HepG2 (cell line): ENCODE data around the gene FAF2. TPM values are rescaled to one million over a fixed set of nuclear protein-coding genes. Genes with fewer than 3 reads are reported as not detected.

Source experiments
- ASH2L ChIP-seq: fragments of 300-600, 200-600 bp; sonication (generic); IDR thresholded peaks from 2 replicates; pipeline ENCODE4 v1.7.0; 2017; ENCODE audit warnings: low read depth, mild to moderate bottlenecking, moderate library complexity, mixed read lengths, low read length; ENCODE audit not compliant: insufficient read length
- CENPBD1 ChIP-seq: sonication (generic); formaldehyde crosslinking; IDR thresholded peaks from 2 replicates; pipeline ENCODE4 v1.8.0; 2022; ENCODE audit warnings: missing genetic modification reagents, low read depth, mild to moderate bottlenecking, borderline replicate concordance
- DDIT3 ChIP-seq: sonication (generic); formaldehyde crosslinking; IDR thresholded peaks from 2 replicates; pipeline ENCODE4 v1.4.0; 2020; ENCODE audit warnings: mild to moderate bottlenecking, missing genetic modification reagents
- NFIB ChIP-seq: sonication (generic); formaldehyde crosslinking; IDR thresholded peaks from 2 replicates; pipeline ENCODE4 v1.9.0; 2021; ENCODE audit warnings: missing genetic modification reagents, mild to moderate bottlenecking, borderline replicate concordance
- NR3C1 ChIP-seq: sonication (generic); formaldehyde crosslinking; IDR thresholded peaks from 2 replicates; pipeline ENCODE4 v1.4.0; 2020; ENCODE audit warnings: missing genetic modification reagents
- POLR2G ChIP-seq: fragments of 200-400 bp; formaldehyde crosslinking; IDR thresholded peaks from 2 replicates; pipeline ENCODE4 v1.6.1; 2018; ENCODE audit warnings: mild to moderate bottlenecking, low read depth, low read length, moderate library complexity
- PPARG ChIP-seq: conservative IDR thresholded peaks from 2 replicates; pipeline ENCODE4 v1.6.1; 2016; ENCODE audit warnings: missing biosample characterization, missing genetic modification reagents
- RELA ChIP-seq: sonication (generic); formaldehyde crosslinking; IDR thresholded peaks from 2 replicates; pipeline ENCODE4 v1.4.0; 2020; ENCODE audit warnings: missing genetic modification reagents
- SOX5 ChIP-seq: IDR thresholded peaks from 2 replicates; pipeline ENCODE4 v1.6.1; 2016; ENCODE audit warnings: borderline replicate concordance
- TAF15 ChIP-seq: fragments of 200-400 bp; formaldehyde crosslinking; IDR thresholded peaks from one replicate; pipeline ENCODE4 v1.6.1; 2018; ENCODE audit warnings: mild to moderate bottlenecking, low read depth, low read length; ENCODE audit not compliant: poor library complexity, severe bottlenecking
- TCF7L2 ChIP-seq: IDR thresholded peaks from 2 replicates; pipeline ENCODE4 v1.6.1; 2011; ENCODE audit warnings: mild to moderate bottlenecking, low read depth, low read length, moderate library complexity
- ZBTB37 ChIP-seq: sonication (generic); formaldehyde crosslinking; IDR thresholded peaks from 2 replicates; pipeline ENCODE4 v1.4.0; 2020; ENCODE audit warnings: mild to moderate bottlenecking, missing genetic modification reagents
- ZNF136 ChIP-seq: sonication (generic); formaldehyde crosslinking; IDR thresholded peaks from 2 replicates; pipeline ENCODE4 v1.8.1; 2022; ENCODE audit warnings: low read depth, mild to moderate bottlenecking, moderate library complexity, missing genetic modification reagents
- ZNF367 ChIP-seq: sonication (generic); formaldehyde crosslinking; IDR thresholded peaks from 2 replicates; pipeline ENCODE4 v1.4.0; 2020; ENCODE audit warnings: missing genetic modification reagents, borderline replicate concordance
- ZNF430 ChIP-seq: sonication (generic); formaldehyde crosslinking; IDR thresholded peaks from 2 replicates; pipeline ENCODE4 v1.9.0; 2021; ENCODE audit warnings: mild to moderate bottlenecking, missing genetic modification reagents
- ZNF503 ChIP-seq: sonication (generic); formaldehyde crosslinking; IDR thresholded peaks from 2 replicates; pipeline ENCODE4 v1.4.0; 2020; ENCODE audit warnings: missing genetic modification reagents
- ZNF552 ChIP-seq: sonication (generic); formaldehyde crosslinking; IDR thresholded peaks from 2 replicates; pipeline ENCODE4 v1.9.0; 2022; ENCODE audit warnings: missing genetic modification reagents, mild to moderate bottlenecking, borderline replicate concordance
- ZNF574 ChIP-seq: sonication (generic); formaldehyde crosslinking; IDR thresholded peaks from 2 replicates; pipeline ENCODE4 v1.4.0; 2020; ENCODE audit warnings: missing genetic modification reagents
- ZNF782 ChIP-seq: sonication (generic); formaldehyde crosslinking; IDR thresholded peaks from 2 replicates; pipeline ENCODE4 v1.4.0; 2020; ENCODE audit warnings: missing genetic modification reagents, mild to moderate bottlenecking, borderline replicate concordance
- ZNF850 ChIP-seq: sonication (generic); formaldehyde crosslinking; conservative IDR thresholded peaks from 2 replicates; pipeline ENCODE4 v1.9.0; 2021; ENCODE audit warnings: mild to moderate bottlenecking, missing genetic modification reagents
- ZNF891 ChIP-seq: sonication (generic); formaldehyde crosslinking; IDR thresholded peaks from 2 replicates; pipeline ENCODE4 v1.5.0; 2020; ENCODE audit warnings: mild to moderate bottlenecking, missing genetic modification reagents
- polyA plus RNA-seq, 8 experiments: library from polyadenylated mRNA; depleted of rRNA in 3 of 8; stranded (reverse) in 7 of 8; unstranded in 1 of 8; fragments of >200 nt; fragmentation: Illumina TruSeq in 4 of 8; extraction: Trizol in 4 of 8; gene quantifications; 2 replicates each; pipeline versions ENCODE4 v1.2.1 to v1.2.3, GENCODE V29; 2011 to 2016; ENCODE audit warnings: low read depth in 4 of 8, missing spikeins in 1 of 8, mixed read lengths in 1 of 8; ENCODE audit not compliant: insufficient read depth in 1 of 8
- total RNA-seq, 5 experiments: library from RNA; depleted of rRNA; stranded (reverse); fragments of >200 nt; fragmentation: Illumina TruSeq; extraction: Trizol; gene quantifications; 2 replicates each; pipeline ENCODE4 v1.2.3, GENCODE V29; 2016; ENCODE audit warnings: low read depth in 1 of 5

The FAF2 gene
- total and polyA plus RNA-seq, 2 of the 13 experiments (the other 11 are each of a cell fraction or from before 2014, with no cell fraction given) = 27.8 to 34.3 TPM

GRCh38 chr5:176440927-176441706, 7.1 kb upstream of the FAF2 start (continued):
- TF ChIP-seq ZNF503 (CRISPR knock-in tag) = no peak
- TF ChIP-seq TAF15 = no peak
- no peak for TF ChIP-seq ZNF782 (CRISPR knock-in tag)
- TF ChIP-seq RELA (CRISPR knock-in tag) = peak; percentile 45; the same call in 1 of the 2 replicates
- no peak for TF ChIP-seq ZNF850 (CRISPR knock-in tag)
- no peak for TF ChIP-seq ZNF891 (CRISPR knock-in tag)
- no peak for TF ChIP-seq TCF7L2
- no peak for TF ChIP-seq NFIB (CRISPR knock-in tag)
- TF ChIP-seq NR3C1 (CRISPR knock-in tag) = no peak
- no peak for TF ChIP-seq ZNF367 (CRISPR knock-in tag)
- TF ChIP-seq ZNF136 (CRISPR knock-in tag) = no peak
- TF ChIP-seq CENPBD1 (CRISPR knock-in tag) = no peak
- TF ChIP-seq DDIT3 (CRISPR knock-in tag) = no peak
- peak; percentile 22; the same call in 1 of the 2 replicates for TF ChIP-seq POLR2G
- no peak for TF ChIP-seq ZNF552 (CRISPR knock-in tag)
- no peak for TF ChIP-seq ASH2L
- TF ChIP-seq PPARG = 0 out of 2 replicates have a peak, but pooled peaks have one; percentile 6
- TF ChIP-seq SOX5 (CRISPR knock-in tag) = peak; percentile 12; the same call in 1 of the 2 replicates
- no peak for TF ChIP-seq ZNF430
- no peak; the same call in 1 of the 2 replicates for TF ChIP-seq ZNF574
- no peak for TF ChIP-seq ZBTB37 (CRISPR knock-in tag)
